Measurements from ENCODE around the gene CYP19A1.
A peak's percentile ranks its signal among the peaks of the same experiment; 100 is the strongest.

Gene CYP19A1

GRCh38 chr15:51338496-51338895 is at the start of gene CYP19A1:
CYP19A1 (minus strand) TSS chr15:51338596; CDS start chr15:51242912, 95,684 bp downstream.
- DNase-seq, result no peak

DNA sequence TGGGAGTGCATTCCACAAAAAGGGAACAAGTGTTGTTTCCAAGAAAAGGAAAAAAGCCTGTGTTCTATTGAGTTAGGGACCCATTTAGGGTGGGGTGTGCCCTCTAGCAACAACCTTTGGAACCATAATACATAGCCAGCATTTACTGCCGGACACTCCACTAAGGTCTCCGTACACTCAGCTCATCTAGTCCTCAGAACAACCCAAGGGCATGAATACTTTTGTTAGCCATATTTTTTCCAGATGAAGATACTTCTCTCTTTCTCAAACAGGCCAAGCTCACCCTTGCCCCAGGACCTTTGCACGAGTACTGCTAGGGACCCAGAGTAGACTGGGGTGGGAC is 49.3 kb upstream of the CYP19A1 start:
- DNase-seq, result no peak

DNA sequence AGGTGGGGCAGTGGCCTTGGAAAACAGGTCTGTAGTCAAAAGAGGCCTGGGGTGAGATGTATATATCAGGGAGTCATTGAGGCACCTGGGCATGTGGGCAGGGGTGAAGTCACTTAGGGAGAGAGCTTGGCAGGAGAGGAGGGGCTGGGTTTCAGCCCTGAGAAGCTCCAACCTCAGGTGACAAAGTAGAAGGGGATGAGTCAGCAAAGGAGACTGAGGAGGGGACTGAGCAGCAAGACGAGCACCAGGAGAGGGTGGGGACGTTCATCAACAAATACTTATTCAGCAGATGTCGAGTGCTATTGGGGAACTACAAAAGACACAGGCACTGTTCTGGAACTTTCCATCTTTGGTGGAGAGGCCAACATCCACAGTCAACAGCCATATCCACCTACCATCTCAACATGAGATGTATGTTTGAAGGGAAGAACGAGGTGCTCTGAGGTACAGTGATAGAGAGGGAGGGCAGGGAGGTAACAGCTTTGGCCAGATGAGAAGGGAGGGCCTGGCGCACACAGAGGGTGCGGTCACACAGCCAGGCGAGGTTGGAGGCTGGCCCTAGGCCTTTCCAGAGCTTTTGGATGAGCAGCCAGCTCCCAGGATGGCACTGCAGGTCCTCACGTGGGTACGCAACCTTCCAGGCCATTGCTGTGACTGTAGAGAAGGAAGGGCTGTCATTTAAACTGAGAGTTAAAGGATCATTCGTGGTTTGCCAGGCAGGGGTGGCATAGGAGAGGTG is 48.7 kb upstream of the CYP19A1 start:
- no peak for DNase-seq

- DNase-seq, result no peak
These were observed 48.1 kb upstream of the CYP19A1 start for GRCh38 chr15:51386486-51386885.

DNA sequence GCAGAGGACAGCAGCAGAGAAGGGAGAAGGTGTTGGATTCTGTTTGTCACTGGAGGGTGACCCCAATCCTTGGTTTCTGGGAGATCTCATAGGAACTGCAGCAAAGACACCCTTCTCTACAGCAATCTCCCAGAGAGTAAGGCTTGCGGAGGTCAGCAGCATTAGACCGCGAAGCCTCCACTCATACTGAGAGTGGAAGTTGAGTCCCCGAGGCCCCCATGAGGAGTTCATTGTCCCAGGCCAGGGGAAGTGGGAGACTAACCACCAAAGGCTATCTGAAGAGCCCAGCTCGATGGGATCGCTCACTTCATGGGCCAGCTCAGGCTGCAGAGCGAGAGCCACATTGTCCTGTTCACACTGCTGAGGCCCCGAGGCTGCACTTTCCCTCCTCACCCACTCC is 47.6 kb upstream of the CYP19A1 start:
- DNase-seq, result no peak

GRCh38 chr15:51382787-51383186 is 44.4 kb upstream of the CYP19A1 start:
- DNase-seq, result peak; percentile 40

- peak; percentile 78 for DNase-seq
These were observed 42.8 kb upstream of the CYP19A1 start for GRCh38 chr15:51380999-51381806.

GRCh38 chr15:51379390-51379789 is 41.0 kb upstream of the CYP19A1 start:
- no peak for DNase-seq

GRCh38 chr15:51378406-51378805 is 40.0 kb upstream of the CYP19A1 start:
- DNase-seq, result no peak

DNA sequence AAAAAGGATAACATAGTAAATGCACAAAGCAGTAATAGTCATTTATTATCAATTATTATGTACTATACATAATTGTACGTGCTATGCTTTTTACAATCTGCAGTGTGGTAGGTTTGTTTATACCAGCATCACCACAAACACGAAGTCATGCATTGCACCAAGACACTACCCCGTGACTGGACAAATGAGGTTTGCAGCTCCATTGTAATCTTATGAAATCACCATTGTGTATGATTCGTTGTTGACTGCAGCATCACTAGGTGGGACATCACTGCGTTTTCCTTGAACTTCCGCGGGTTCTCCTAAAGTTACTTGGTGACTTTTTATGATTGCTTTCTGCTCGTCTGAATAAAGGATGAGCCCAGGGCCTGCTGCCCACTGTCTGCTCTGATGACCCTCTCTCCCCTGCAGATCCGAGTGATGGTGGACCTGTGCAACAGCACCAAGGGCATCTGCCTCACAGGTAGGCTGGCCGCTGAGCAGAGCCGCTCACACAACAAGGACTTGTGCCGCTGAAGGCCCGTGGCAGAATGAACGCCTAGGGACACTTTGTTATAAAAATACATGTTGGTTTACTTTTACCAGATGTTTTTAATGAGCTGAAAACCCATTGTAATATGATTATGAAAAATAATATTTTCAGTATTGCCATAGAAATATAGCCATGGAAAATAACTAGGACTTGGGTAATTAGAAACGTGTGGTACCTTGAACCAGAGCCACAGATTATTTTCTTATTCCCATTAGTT is 38.8 kb upstream of the CYP19A1 start:
- no peak for DNase-seq

DNA sequence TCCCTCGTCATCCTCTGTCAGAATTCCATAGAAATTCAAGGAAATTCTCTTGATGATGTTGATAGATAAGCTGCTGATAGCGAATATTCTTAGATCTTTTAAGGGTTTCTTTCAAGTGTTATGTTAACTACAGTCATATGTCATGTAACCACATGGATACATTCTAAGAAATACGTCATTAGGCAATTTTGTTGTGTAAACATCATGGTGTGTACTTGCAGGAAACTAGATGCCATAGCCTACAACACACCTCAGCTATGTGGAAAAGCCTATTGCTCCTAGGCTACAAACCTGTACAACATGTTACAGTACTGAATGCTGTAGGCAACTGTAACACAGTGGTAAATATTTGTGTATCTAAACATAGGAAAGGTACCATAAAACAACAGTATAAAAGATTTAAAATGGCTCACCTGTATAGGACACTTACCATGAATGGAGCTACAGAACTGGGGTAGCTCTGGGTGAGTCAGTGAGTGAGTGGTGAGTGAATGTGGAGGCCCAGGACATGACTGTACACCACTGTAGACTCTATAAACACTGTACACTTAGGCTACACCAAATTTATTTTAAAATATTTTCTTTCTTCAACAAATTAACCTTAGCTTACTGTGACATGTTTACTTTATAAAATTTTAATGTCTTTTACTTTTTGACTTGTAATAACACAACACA is 37.7 kb upstream of the CYP19A1 start:
- no peak for DNase-seq

DNA sequence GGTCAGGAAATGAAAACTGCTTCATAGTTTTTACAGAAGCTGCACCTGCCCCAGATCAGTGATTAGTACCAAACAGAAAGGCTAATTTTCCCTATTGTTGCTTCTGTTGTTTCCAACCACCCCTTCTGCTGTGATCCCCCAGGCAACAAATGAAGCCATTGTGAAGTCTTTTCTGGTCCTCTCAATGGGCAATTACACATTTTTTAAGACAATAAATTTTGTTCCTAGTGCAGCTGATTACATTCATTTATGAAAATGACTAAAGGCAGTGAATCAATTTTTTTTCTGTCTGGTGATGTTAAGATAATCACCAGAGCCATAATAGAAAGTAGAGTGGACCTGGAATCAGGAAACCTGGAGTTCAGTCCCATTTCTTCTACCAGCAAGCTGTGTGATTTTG is 35.7 kb upstream of the CYP19A1 start:
- DNase-seq, result no peak

DNA sequence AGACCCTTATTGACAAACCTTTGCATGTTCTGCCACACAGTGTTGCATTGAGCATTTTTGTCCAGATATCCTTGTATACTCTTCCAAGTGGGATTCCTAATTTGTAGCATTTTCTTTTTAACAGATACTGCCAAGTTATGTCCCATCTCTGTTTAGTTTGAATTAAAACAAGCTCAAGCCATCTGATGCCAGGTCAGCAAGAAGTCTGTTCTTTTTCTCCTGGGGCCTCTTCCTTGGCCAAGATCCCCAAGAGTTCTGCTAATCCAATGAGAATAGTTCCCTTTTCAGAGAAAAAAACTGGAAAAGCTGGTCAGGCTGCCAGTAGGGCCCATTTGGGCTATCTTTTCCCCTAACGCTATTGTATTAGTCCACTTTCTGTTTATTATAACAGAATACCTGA is 32.9 kb upstream of the CYP19A1 start:
- DNase-seq, result no peak

DNA sequence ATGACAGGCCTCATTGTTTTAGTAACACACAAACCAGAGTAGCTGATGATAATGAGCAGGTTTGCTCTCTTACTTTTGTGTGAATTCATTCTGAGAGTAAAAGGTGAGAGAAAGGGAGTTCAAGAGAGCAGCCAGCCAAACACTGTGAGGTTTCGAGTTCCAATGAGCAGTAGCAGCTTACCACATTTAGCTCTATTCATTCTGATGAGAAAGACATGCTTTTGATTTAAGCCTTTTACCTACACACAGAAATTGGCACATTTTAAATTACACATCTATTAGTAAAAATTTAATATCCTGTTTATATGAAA is 31.0 kb upstream of the CYP19A1 start:
- DNase-seq, result no peak

GRCh38 chr15:51368751-51369450 is 30.5 kb upstream of the CYP19A1 start:
- no peak for DNase-seq

GRCh38 chr15:51368307-51368706 is 29.9 kb upstream of the CYP19A1 start:
- DNase-seq, result no peak

DNA sequence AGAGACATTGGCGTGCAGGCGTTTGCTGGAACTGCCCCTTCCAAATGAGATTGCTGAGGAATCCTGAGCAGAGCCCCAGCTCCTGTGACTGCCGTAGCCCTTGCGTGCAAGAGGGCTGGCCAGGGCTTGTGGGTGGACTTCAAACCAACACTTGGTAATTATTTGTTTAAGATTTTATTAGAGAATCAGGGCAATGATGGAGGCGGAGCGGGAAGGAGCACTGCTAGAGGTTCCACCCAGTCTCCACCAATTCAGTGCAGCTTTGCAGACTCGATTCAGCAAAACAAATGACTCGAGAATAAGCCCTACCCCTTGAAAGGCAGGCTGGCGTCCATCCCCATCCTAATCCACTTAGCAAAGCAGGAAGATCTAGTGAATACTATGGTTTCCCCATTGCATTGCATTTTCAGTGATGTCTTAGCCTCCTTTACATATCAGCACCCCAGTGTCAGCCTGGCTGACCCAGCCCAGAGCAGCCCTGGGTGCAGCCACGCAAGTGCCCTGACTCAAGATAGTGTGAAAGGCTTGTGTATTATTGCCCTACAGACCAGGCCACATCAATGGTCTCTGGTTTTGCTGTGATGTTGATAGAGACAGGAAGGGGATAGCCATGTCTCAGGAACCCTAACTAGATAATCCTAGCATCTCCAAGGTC is 29.1 kb upstream of the CYP19A1 start:
- DNase-seq, result no peak

- peak; percentile 28 for DNase-seq
These were observed 28.5 kb upstream of the CYP19A1 start for GRCh38 chr15:51366920-51367319.

DNA sequence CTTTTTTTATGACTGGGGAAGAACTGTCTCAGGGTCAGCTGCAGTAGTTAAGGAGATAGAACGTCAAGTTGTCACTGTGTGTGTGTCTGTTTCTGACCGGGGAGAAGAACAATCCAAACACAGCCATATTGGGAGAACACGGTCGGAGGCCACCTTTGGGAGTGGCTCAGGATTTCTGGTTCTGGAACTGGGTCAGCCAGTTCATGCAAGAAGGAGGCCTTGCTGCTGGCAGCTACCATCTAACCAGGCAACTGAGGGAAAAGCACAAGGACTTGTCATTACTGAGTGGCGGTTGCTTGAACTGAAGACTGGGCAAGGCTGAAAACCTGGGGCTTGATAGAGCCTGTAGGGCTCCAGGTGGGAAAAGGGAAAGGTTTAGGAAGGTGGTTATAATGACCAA is 27.7 kb upstream of the CYP19A1 start:
- no peak for DNase-seq

GRCh38 chr15:51365417-51365816 is 27.0 kb upstream of the CYP19A1 start:
- DNase-seq, result no peak

- no peak for DNase-seq
These were observed 25.0 kb upstream of the CYP19A1 start for GRCh38 chr15:51363383-51363782.

DNA sequence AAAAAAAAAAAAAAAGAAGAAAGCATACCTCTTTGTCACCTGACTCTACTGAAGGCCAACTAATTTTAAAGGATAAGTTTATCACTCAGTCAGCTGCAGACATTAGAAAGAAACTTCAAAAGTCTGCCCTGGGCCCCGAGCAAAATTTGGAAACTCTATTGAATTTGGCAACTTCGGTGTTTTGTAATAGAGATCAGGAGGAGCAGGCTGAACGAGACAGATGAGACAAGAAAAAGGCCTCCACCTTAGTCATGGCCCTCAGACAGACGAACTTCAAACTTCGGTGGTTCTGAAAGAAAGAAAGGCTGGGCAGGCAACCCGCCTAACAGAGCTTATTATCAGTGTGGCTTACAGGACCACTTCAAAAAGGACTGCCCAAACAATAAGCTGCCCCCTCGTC is 21.6 kb upstream of the CYP19A1 start:
- DNase-seq, result no peak

All from femur (tissue), 1 donor.